ENCODE measurements around the gene SERPINA1. TPM values are rescaled to one million over a fixed set of nuclear protein-coding genes. Genes with fewer than 3 reads are reported as not detected.
"Not testable (repeated sequence)": the region's sequence is repeated elsewhere in the genome, so short reads cannot be mapped to it uniquely, and the experiment has no call there.

Gene SERPINA1
- total and polyA plus RNA-seq, 2 donors (not counting 1 experiment from before 2014, with no cell fraction given): 0.39 TPM; not detected in 1

DNA sequence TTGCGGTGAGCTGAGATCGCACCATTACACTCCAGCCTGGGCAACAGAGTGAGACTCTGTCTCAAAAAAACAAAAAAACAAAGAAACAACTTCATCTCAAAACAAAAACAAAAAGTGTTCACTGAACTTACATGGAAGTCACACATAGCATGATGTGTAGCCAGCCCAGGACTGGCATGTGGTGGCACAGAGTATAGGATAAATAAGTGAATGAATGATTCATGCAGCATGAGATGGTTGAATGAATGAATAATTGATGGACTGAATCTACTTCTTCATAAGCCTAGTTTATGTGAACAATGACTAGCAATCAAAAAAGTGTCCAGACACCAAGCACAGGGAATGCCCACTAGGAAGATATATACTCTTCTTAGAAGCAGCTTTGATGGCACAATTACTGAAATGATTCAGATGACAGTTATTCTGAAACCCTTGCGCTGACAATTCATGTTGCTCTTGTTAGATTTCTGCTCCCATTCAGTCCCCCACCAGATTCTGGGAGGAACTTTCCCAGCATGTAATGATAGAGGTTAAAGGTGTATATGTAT is 33.7 kb downstream of the SERPINA1 start:
- Histone ChIP-seq H3K4me2 (ENCODE audit: extremely low read depth, insufficient read depth, low read length) (no peak overlapping the region), H2AFZ (ENCODE audit: low read length) (no peak overlapping the region), H3K9me3 (ENCODE audit: control insufficient read depth, insufficient read depth, low read depth, low read length) (no peaks in the 10 kb centered on the region)

DNA sequence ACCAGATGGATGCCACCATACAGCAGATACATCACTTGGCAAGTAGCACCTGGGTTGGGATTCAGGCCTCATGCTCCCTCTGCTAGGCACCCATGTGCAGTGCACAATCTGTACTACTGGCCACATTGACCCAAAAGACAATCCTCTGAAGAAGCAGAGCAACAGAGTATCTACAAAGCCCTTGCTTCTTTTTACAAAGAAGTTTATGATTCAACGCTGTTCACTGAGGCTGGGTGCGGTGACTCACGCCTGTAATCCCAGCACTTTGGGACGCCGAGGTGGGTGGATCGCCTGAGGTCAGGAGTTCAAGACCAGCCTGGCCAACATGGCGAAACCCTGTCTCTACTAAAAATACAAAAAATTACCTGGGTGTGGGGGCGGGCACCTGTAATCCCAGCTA is 34.2 kb downstream of the SERPINA1 start:
- not testable (repeated sequence) for H3K9ac ChIP-seq (ENCODE audit: insufficient read depth, low read length); H2AFZ ChIP-seq (ENCODE audit: low read length); H3K4me3 ChIP-seq (replicated peaks in 1 of 4; ENCODE audit: control extremely low read depth in 1 of 4, insufficient read depth in 1 of 4, low read depth in 3 of 4, low read length in 4 of 4); H3K27ac ChIP-seq (ENCODE audit: insufficient read depth, low read length); H4K20me1 ChIP-seq (ENCODE audit: control insufficient read depth, extremely low read depth, insufficient read depth, low read length); H3K4me1 ChIP-seq (ENCODE audit: control insufficient read depth, extremely low read depth, insufficient read depth, low read length); H3K27me3 ChIP-seq (ENCODE audit: control insufficient read depth, insufficient read depth, low read length); DNase-seq (ENCODE audit: low read depth in 2 of 2); H3K36me3 ChIP-seq (ENCODE audit: control insufficient read depth, insufficient read depth, low read length); H3K9me3 ChIP-seq (ENCODE audit: control insufficient read depth, insufficient read depth, low read depth, low read length); H3K79me2 ChIP-seq (ENCODE audit: control insufficient read depth, insufficient read depth, low read length); H3K4me2 ChIP-seq (ENCODE audit: extremely low read depth, insufficient read depth, low read length)

More for the DNA sequence above, 33.7 kb downstream of the SERPINA1 start:
- TF ChIP-seq EZH2 (IDR thresholded peaks at IDR 0.05; ENCODE audit: low read length, missing control alignments): no peak
- TF ChIP-seq, protein P1, sequence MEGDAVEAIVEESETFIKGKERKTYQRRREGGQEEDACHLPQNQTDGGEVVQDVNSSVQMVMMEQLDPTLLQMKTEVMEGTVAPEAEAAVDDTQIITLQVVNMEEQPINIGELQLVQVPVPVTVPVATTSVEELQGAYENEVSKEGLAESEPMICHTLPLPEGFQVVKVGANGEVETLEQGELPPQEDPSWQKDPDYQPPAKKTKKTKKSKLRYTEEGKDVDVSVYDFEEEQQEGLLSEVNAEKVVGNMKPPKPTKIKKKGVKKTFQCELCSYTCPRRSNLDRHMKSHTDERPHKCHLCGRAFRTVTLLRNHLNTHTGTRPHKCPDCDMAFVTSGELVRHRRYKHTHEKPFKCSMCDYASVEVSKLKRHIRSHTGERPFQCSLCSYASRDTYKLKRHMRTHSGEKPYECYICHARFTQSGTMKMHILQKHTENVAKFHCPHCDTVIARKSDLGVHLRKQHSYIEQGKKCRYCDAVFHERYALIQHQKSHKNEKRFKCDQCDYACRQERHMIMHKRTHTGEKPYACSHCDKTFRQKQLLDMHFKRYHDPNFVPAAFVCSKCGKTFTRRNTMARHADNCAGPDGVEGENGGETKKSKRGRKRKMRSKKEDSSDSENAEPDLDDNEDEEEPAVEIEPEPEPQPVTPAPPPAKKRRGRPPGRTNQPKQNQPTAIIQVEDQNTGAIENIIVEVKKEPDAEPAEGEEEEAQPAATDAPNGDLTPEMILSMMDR (conservative IDR thresholded peaks at IDR 0.05 in 1 of 2, IDR thresholded peaks at IDR 0.05 in 1 of 2; ENCODE audit: low read depth in 1 of 2, low read length in 2 of 2): no peak
- H3K4me3 ChIP-seq (replicated peaks in 1 of 4; ENCODE audit: control extremely low read depth in 1 of 4, insufficient read depth in 1 of 4, low read depth in 3 of 4, low read length in 4 of 4): no peak overlapping the region
- H3K79me2 ChIP-seq (ENCODE audit: control insufficient read depth, insufficient read depth, low read length): no peaks in the 10 kb centered on the region
- DNase-seq (ENCODE audit: low read depth in 2 of 2): no peak
- no peaks in the 10 kb centered on the region for H4K20me1 ChIP-seq (ENCODE audit: control insufficient read depth, extremely low read depth, insufficient read depth, low read length)
- H3K27ac ChIP-seq (ENCODE audit: insufficient read depth, low read length): no peak overlapping the region
- H3K36me3 ChIP-seq (ENCODE audit: control insufficient read depth, insufficient read depth, low read length): no peaks in the 10 kb centered on the region
- no peaks in the 10 kb centered on the region for H3K4me1 ChIP-seq (ENCODE audit: control insufficient read depth, extremely low read depth, insufficient read depth, low read length)
- H3K27me3 ChIP-seq (ENCODE audit: control insufficient read depth, insufficient read depth, low read length): no peaks in the 10 kb centered on the region
- H3K9ac ChIP-seq (ENCODE audit: insufficient read depth, low read length): no peak overlapping the region

DNA sequence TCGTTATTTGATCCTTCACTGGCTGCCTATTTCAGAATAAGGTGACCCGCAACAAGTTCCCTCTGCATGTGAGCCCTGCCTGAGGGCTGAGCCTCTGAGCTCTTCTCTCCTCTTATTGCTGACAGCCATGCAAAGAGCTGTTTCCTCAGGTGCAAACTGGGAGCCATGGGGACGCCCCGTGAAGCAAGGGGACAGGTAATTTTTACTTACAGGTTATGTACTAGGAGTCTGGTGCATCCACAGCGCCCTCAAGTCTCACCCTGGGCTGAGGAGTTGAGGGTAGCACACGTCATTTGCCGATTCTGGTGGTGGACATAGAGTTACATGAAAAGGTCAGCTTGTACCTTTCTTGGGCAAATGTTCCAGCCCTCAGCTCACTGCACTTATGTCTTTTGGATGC is 39.1 kb downstream of the SERPINA1 start:
- Histone ChIP-seq H3K9me3 (ENCODE audit: control insufficient read depth, insufficient read depth, low read depth, low read length) (no peaks in the 10 kb centered on the region), H3K4me3 (replicated peaks in 1 of 4; ENCODE audit: control extremely low read depth in 1 of 4, insufficient read depth in 1 of 4, low read depth in 3 of 4, low read length in 4 of 4) (no peak overlapping the region), H3K27me3 (ENCODE audit: control insufficient read depth, insufficient read depth, low read length) (no peaks in the 10 kb centered on the region), H3K4me2 (ENCODE audit: extremely low read depth, insufficient read depth, low read length) (no peak overlapping the region), H3K79me2 (ENCODE audit: control insufficient read depth, insufficient read depth, low read length) (no peaks in the 10 kb centered on the region), H4K20me1 (ENCODE audit: control insufficient read depth, extremely low read depth, insufficient read depth, low read length) (no peaks in the 10 kb centered on the region), H2AFZ (ENCODE audit: low read length) (no peak overlapping the region), H3K4me1 (ENCODE audit: control insufficient read depth, extremely low read depth, insufficient read depth, low read length) (peaks cover 4% of the 10 kb centered on the region), H3K27ac (ENCODE audit: insufficient read depth, low read length) (no peak overlapping the region), H3K36me3 (ENCODE audit: control insufficient read depth, insufficient read depth, low read length) (no peaks in the 10 kb centered on the region), H3K9ac (ENCODE audit: insufficient read depth, low read length) (no peak overlapping the region)
- no peak for TF ChIP-seq EZH2 (IDR thresholded peaks at IDR 0.05; ENCODE audit: low read length, missing control alignments)
- TF ChIP-seq, protein P1 (conservative IDR thresholded peaks at IDR 0.05 in 1 of 2, IDR thresholded peaks at IDR 0.05 in 1 of 2; ENCODE audit: low read depth in 1 of 2, low read length in 2 of 2): no peak
- DNase-seq (ENCODE audit: low read depth in 2 of 2): no peak
